ENCODE measurements around the gene POLG2.
A peak's percentile ranks its signal among the peaks of the same experiment; 100 is the strongest.

GRCh38 chr17:64527914-64528313, 31.1 kb upstream of the POLG2 start:
- TF ChIP-seq CTCF (IDR thresholded peaks at IDR 0.05) (no peak), POLR2AphosphoS2 (conservative IDR thresholded peaks at IDR 0.05; ENCODE audit: low read length) (no peak), SMC3 (IDR thresholded peaks at IDR 0.05) (no peak), EP300 (IDR thresholded peaks at IDR 0.05) (no peak), EHMT2 (IDR thresholded peaks at IDR 0.05; ENCODE audit: low read depth) (no peak), CBX2 (IDR thresholded peaks at IDR 0.05; ENCODE audit: borderline replicate concordance, low read depth) (no peak), ELK1 (IDR thresholded peaks at IDR 0.05; ENCODE audit: low read depth, low read length) (no peak), MAFK (IDR thresholded peaks at IDR 0.05; ENCODE audit: partially characterized antibody) (peak; percentile 42), ZSCAN20 (CRISPR knock-in tag; IDR thresholded peaks at IDR 0.05) (no peak), CEBPB (IDR thresholded peaks at IDR 0.05) (no peak), POLR2A (IDR thresholded peaks at IDR 0.05; ENCODE audit: low read length) (no peak)
